Gastrocnemius medialis (tissue), 4 donors: ENCODE measurements around the gene TP53INP2. TPM values are rescaled to one million over a fixed set of nuclear protein-coding genes. Genes with fewer than 3 reads are reported as not detected.
A peak's percentile ranks its signal among the peaks of the same experiment; 100 is the strongest.

Source experiments
- ATAC-seq, 2 donors: fragments of 150-250 bp; one replicate each; pipeline ENCODE4 v1.9.1; 2016
- DNase-seq, 2 donors: peaks; one replicate each; pipeline ENCODE4 v3.0.0-alpha.2; 2019
- H3K27ac ChIP-seq, 4 donors: fragments of 200-600 bp; sonication (generic); 1 replicate in 1 of 4; 2 replicates in 3 of 4; pipeline ENCODE4 v1.5.1; 2016 to 2018; ENCODE audit warnings: mild to moderate bottlenecking in 2 of 4, moderate library complexity in 1 of 4
- H3K27me3 ChIP-seq, 3 donors: fragments of 200-600 bp; sonication (generic) in 2 of 3; 1 replicate in 1 of 3; 2 replicates in 2 of 3; pipeline versions ENCODE4 v1.5.1 to v1.6.0; 2016 to 2019; ENCODE audit warnings: mild to moderate bottlenecking in 1 of 3, moderate library complexity in 1 of 3
- H3K36me3 ChIP-seq, 2 donors: fragments of 200-600 bp; sonication (generic) in 1 of 2; one replicate each; pipeline ENCODE4 v1.5.1; 2017 to 2018
- H3K4me1 ChIP-seq, 2 donors: fragments of 200-600 bp; sonication (generic) in 1 of 2; one replicate each; pipeline ENCODE4 v1.5.1; 2016 to 2017; ENCODE audit warnings: mild to moderate bottlenecking in 2 of 2
- H3K4me3 ChIP-seq, 4 donors: fragments of 200-600 bp; sonication (generic) in 3 of 4; 1 replicate in 1 of 4; 2 replicates in 3 of 4; pipeline ENCODE4 v1.5.1; 2016 to 2019; ENCODE audit warnings: mild to moderate bottlenecking in 2 of 4
- H3K9me3 ChIP-seq, 3 donors: fragments of 200-600 bp; sonication (generic) in 2 of 3; 1 replicate in 1 of 3; 2 replicates in 2 of 3; pipeline ENCODE4 v1.5.1; 2016 to 2019
- CTCF ChIP-seq, 5 experiments: fragments of 450-650 bp in 3 of 5; fragments of 200-600 bp in 2 of 5; sonication (generic) in 2 of 5; IDR thresholded peaks in 4 of 5; conservative IDR thresholded peaks in 1 of 5; 1 replicate in 4 of 5; 2 replicates in 1 of 5; pipeline ENCODE4 v1.5.1; 2016 to 2019; ENCODE audit warnings: antibody characterized with exemption in 5 of 5, mild to moderate bottlenecking in 3 of 5, moderate library complexity in 3 of 5
- POLR2A ChIP-seq, 2 donors: fragments of 450-650 bp; IDR thresholded peaks; one replicate each; pipeline ENCODE4 v1.6.1; 2017; ENCODE audit warnings: antibody characterized with exemption in 2 of 2, mild to moderate bottlenecking in 2 of 2, moderate library complexity in 2 of 2
- in situ Hi-C, 4 donors: fragments of 200-750 bp; cut with MboI; loops; one replicate each; pipeline versions ENCODE4 v1.15.0 to v1.8.0; 2017; ENCODE audit warnings: low sequenced_read_pairs in 4 of 4
- intact Hi-C: fragments of 100-400 bp; cut with DNase I; formaldehyde crosslinking; loops from one replicate; pipeline ENCODE4 v1.15.1; 2023; ENCODE audit warnings: low total_unique reads
- total RNA-seq, 4 donors: library from RNA; depleted of rRNA; stranded (reverse); fragments of >200 nt; gene quantifications; one replicate each; pipeline versions ENCODE4 v1.1.0 to v1.2.3, GENCODE V29; 2016

Gene TP53INP2
- total RNA-seq, 4 donors from 2014 or later = 2.9 to 26.7 (median 11.1) TPM

- H3K27me3 ChIP-seq = no peaks in the 10 kb centered on the region
- H3K4me1 ChIP-seq = peaks cover 8% of the 10 kb centered on the region in 2 donors
- TF ChIP-seq POLR2A (IDR thresholded peaks at IDR 0.05) (no peak), CTCF (IDR thresholded peaks at IDR 0.05 in 4 of 5, conservative IDR thresholded peaks at IDR 0.05 in 1 of 5) (no peak)
- H3K9me3 ChIP-seq = no peaks in the 10 kb centered on the region
- in situ Hi-C loops (loop anchor here in 1 of 4 donors (25.0 kb wide), 1 partner anchor 187 kb away; no protein-coding TSS in a partner anchor), intact Hi-C loops (no loop called here)
- ATAC-seq (peak in 1 of 2 donors; percentile 32), DNase-seq (no peak)
- no peak overlapping the region for H3K27ac ChIP-seq
- H3K4me3 ChIP-seq = no peak overlapping the region
- peaks cover 0 to 41% of the 10 kb centered on the region in 2 donors for H3K36me3 ChIP-seq
Observed at GRCh38 chr20:34724172-34724571, 20.0 kb downstream of the TP53INP2 start.

- Histone ChIP-seq H3K9me3 (no peaks in the 10 kb centered on the region), H3K4me3 (no peak overlapping the region), H3K36me3 (peaks cover 0 to 50% of the 10 kb centered on the region in 2 donors), H3K27me3 (no peaks in the 10 kb centered on the region), H3K27ac (peak overlapping the region in 2 of 4 donors; percentile 22 to 37), H3K4me1 (peaks cover 16 to 21% of the 10 kb centered on the region in 2 donors)
- intact Hi-C loops (no loop called here), in situ Hi-C loops (no loop called here)
- no peak for ATAC-seq
- DNase-seq = no peak
- TF ChIP-seq CTCF (IDR thresholded peaks at IDR 0.05 in 4 of 5, conservative IDR thresholded peaks at IDR 0.05 in 1 of 5) (no peak), POLR2A (IDR thresholded peaks at IDR 0.05) (no peak)
Observed at GRCh38 chr20:34729416-34729815, 25.3 kb downstream of the TP53INP2 start.

- Histone ChIP-seq H3K36me3 (peaks cover 0 to 19% of the 10 kb centered on the region in 2 donors), H3K9me3 (no peaks in the 10 kb centered on the region), H3K4me3 (no peak overlapping the region), H3K27me3 (no peaks in the 10 kb centered on the region), H3K27ac (peak overlapping the region; percentile 61 to 80 (median 79)), H3K4me1 (peaks cover 36 to 49% of the 10 kb centered on the region in 2 donors)
- DNase-seq (no peak), ATAC-seq (peak in 1 of 2 donors; percentile 16)
- TF ChIP-seq CTCF (IDR thresholded peaks at IDR 0.05 in 4 of 5, conservative IDR thresholded peaks at IDR 0.05 in 1 of 5) (no peak), POLR2A (IDR thresholded peaks at IDR 0.05) (no peak)
- intact Hi-C loops = no loop called here
- in situ Hi-C loops = no loop called here
Observed at GRCh38 chr20:34732523-34732922, 28.4 kb downstream of the TP53INP2 start.

GRCh38 chr20:34736106-34736735 lies 32.1 kb downstream of the TP53INP2 start:
- peak overlapping the region; percentile 78 to 85 (median 80) for H3K27ac ChIP-seq
- no peak overlapping the region for H3K4me3 ChIP-seq
- H3K4me1 ChIP-seq = peaks cover 37 to 49% of the 10 kb centered on the region in 2 donors
- TF ChIP-seq CTCF (IDR thresholded peaks at IDR 0.05 in 4 of 5, conservative IDR thresholded peaks at IDR 0.05 in 1 of 5) (no peak), POLR2A (IDR thresholded peaks at IDR 0.05) (no peak)
- intact Hi-C loops (loop anchor here (1.0 kb wide), 1 partner anchor 27 kb away; no protein-coding TSS in a partner anchor), in situ Hi-C loops (no loop called here)
- H3K9me3 ChIP-seq = no peaks in the 10 kb centered on the region
- DNase-seq (peak; percentile 76 to 82), ATAC-seq (peak; percentile 89 to 96)
- H3K36me3 ChIP-seq = peaks cover 0 to 29% of the 10 kb centered on the region in 2 donors
- H3K27me3 ChIP-seq = no peaks in the 10 kb centered on the region
